Measurements from ENCODE around the gene HSPA12B. TPM values are rescaled to one million over a fixed set of nuclear protein-coding genes. Genes with fewer than 3 reads are reported as not detected.

The HSPA12B gene
- polyA plus RNA-seq, 1 experiment, result 0.05 TPM

DNA sequence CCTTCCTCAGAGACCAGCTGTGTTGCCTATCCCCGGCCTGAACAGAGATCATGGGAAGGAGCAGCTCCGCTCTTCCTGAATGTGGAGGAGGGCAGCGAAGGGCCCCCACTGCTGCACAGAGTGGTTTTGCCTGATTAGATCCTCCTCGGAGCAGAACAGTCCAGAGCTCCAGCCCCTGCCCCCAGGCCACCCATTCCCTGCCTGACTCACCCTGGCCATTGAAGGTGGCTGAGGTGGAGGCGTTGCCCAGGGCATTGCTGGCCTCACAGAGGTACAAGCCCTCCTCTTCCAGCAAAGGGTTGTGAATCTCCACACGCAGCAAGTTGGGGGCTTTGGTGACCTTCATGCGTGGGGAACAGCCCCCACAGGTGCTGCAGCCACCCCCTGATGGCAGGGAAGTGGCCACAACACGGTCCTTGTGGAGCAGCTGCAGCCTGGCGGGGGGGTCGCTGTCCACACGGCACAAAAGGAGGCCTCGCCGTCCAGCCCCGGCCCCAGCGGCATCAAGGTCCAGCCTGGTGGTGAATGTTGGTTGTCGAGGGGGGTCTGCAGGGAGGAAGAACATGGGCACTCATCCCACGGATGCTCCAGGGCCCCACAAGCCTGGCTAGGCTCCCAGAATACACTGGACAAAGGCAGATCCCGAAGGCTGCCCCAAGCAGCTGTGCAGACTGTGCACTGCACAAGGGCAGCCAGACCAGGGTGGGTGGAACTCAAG lies 34.7 kb upstream of the HSPA12B start:
- no peak overlapping the region for H3K4me3 ChIP-seq (ENCODE audit: low read depth, low read length)
- ChIA-PET POLR2A (no interaction called here), CTCF (interaction anchor here (8.1 kb wide), 1 partner anchor 13 kb away, joined by 46 read pairs; no protein-coding TSS in a partner anchor)
- peaks cover 13% of the 10 kb centered on the region for H3K9me3 ChIP-seq (ENCODE audit: control insufficient read depth, insufficient read depth, low read length)
- no peak overlapping the region for H3K27ac ChIP-seq (ENCODE audit: low read depth, low read length)
- TF ChIP-seq, protein P1, sequence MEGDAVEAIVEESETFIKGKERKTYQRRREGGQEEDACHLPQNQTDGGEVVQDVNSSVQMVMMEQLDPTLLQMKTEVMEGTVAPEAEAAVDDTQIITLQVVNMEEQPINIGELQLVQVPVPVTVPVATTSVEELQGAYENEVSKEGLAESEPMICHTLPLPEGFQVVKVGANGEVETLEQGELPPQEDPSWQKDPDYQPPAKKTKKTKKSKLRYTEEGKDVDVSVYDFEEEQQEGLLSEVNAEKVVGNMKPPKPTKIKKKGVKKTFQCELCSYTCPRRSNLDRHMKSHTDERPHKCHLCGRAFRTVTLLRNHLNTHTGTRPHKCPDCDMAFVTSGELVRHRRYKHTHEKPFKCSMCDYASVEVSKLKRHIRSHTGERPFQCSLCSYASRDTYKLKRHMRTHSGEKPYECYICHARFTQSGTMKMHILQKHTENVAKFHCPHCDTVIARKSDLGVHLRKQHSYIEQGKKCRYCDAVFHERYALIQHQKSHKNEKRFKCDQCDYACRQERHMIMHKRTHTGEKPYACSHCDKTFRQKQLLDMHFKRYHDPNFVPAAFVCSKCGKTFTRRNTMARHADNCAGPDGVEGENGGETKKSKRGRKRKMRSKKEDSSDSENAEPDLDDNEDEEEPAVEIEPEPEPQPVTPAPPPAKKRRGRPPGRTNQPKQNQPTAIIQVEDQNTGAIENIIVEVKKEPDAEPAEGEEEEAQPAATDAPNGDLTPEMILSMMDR (IDR thresholded peaks at IDR 0.05; ENCODE audit: low read depth, low read length), result no peak
- peaks cover 18% of the 10 kb centered on the region for H3K27me3 ChIP-seq (ENCODE audit: control insufficient read depth, insufficient read depth, low read length)
- DNase-seq (ENCODE audit: low read depth, low spot score), result no peak

DNA sequence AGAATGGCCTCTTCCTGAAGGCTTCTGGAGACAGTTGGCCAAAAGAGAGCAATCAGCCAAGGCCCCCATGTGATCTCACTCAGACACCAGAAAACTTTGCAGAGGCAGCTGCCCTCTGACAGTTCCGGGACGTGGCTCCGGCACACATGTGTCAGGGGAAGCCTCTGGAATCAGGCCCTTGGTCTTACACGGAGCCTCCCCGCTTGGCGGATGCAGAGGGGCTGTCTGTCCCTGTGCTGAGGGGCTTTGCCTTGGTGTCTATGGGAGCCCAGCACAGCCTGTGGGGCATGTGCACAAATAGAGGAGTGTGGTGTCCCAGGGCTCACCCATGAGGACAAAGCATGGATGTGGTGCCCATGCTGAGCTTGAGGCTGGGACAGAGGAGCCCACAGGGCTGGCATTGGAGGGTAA lies 33.9 kb upstream of the HSPA12B start:
- no peak overlapping the region for H3K4me3 ChIP-seq (ENCODE audit: low read depth, low read length)
- no peak overlapping the region for H3K27ac ChIP-seq (ENCODE audit: low read depth, low read length)
- no peak for DNase-seq (ENCODE audit: low read depth, low spot score)
- CTCF ChIA-PET, result interaction anchor here (8.1 kb wide), 1 partner anchor 12 kb away, joined by 46 read pairs; no protein-coding TSS in a partner anchor
- TF ChIP-seq, protein P1 (IDR thresholded peaks at IDR 0.05; ENCODE audit: low read depth, low read length), result no peak
- peaks cover 18% of the 10 kb centered on the region for H3K27me3 ChIP-seq (ENCODE audit: control insufficient read depth, insufficient read depth, low read length)
- POLR2A ChIA-PET, result no interaction called here
- H3K9me3 ChIP-seq (ENCODE audit: control insufficient read depth, insufficient read depth, low read length), result peaks cover 13% of the 10 kb centered on the region

DNA sequence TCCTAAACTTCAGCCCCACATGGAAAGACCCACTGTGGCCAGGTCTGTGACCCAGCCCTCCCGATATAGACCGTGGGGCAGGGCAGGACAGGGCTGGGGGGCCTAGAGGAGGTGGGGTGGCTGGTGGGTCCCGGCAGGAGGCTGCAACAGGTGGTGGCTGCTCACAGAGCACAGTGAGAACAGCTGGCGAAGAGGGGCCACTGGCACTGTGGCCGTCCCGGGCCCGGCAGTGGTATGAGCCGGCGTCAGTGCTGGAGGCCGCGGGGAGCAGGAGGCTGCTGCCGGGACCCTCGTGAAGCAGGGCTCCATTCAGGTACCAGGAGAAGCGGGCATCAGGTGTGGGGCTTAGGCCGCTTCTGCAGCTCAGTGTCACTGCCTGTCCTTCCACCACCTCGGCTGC lies 33.4 kb upstream of the HSPA12B start:
- H3K27me3 ChIP-seq (ENCODE audit: control insufficient read depth, insufficient read depth, low read length), result peaks cover 18% of the 10 kb centered on the region
- TF ChIP-seq, protein P1 (IDR thresholded peaks at IDR 0.05; ENCODE audit: low read depth, low read length), result no peak
- no peak overlapping the region for H3K4me3 ChIP-seq (ENCODE audit: low read depth, low read length)
- no peak for DNase-seq (ENCODE audit: low read depth, low spot score)
- peaks cover 13% of the 10 kb centered on the region for H3K9me3 ChIP-seq (ENCODE audit: control insufficient read depth, insufficient read depth, low read length)
- CTCF ChIA-PET, result interaction anchor here (8.1 kb wide), 1 partner anchor 11 kb away, joined by 46 read pairs; no protein-coding TSS in a partner anchor
- POLR2A ChIA-PET, result no interaction called here
- no peak overlapping the region for H3K27ac ChIP-seq (ENCODE audit: low read depth, low read length)

DNA sequence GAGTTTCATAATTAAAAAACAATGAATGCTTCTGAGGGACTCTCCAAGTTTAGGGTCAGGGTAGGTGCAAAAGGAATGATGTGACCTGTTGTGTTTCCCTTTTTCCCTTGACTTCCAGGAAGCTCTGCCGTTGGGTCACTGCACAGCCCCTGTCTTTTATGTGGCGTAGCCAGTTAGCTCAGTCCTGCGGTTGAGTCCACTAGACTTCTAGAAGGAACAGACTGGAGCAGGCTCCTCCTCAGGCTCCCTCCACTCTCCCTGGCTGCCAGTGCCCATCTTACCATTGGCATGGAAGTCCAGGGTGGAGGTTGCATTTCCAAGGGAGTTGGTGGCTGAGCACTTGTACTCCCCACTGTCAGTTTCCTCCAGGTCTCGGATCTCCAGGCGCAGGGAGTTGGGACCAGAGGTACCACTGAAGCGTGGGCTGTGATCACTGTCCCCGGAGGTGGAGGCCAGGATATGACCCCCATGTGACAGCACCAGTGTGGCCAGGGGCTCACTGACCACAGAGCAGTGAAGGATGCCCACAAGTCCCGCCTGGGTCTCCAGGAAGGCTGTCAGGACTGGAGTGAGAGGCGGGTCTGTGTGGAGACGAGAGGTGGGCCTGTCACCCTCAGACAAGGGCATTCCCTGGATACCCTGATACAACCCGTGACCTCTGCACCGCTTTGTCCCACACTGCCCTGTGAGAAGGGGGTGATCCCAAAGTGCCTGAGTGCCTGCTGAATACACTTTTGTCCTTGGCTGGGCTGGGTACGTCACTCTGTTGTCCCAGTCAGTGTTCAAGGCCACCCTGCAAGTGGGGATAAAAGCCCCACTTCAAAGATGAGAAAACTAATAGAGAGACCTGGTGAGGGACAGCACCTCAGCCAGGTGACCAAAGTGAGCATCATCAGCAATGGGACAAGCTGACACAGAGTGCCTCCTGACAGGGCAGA lies 31.2 kb upstream of the HSPA12B start:
- TF ChIP-seq, protein P1 (IDR thresholded peaks at IDR 0.05; ENCODE audit: low read depth, low read length), result no peak
- POLR2A ChIA-PET, result no interaction called here
- Histone ChIP-seq H3K27me3 (ENCODE audit: control insufficient read depth, insufficient read depth, low read length) (peaks cover 27% of the 10 kb centered on the region), H3K27ac (ENCODE audit: low read depth, low read length) (no peak overlapping the region), H3K4me3 (ENCODE audit: low read depth, low read length) (no peak overlapping the region), H3K9me3 (ENCODE audit: control insufficient read depth, insufficient read depth, low read length) (peaks cover 11% of the 10 kb centered on the region)
- CTCF ChIA-PET, result interaction anchor here (0.7 to 8.1 kb wide), 4 partner anchors 9 to 289 kb away, joined by 3 to 46 read pairs (median 3); no protein-coding TSS in a partner anchor
- no peak for DNase-seq (ENCODE audit: low read depth, low spot score)
